ENCODE data around the gene COPS4.
"Not testable (repeated sequence)": the region's sequence is repeated elsewhere in the genome, so short reads cannot be mapped to it uniquely, and the experiment has no call there.

Gene COPS4

DNA sequence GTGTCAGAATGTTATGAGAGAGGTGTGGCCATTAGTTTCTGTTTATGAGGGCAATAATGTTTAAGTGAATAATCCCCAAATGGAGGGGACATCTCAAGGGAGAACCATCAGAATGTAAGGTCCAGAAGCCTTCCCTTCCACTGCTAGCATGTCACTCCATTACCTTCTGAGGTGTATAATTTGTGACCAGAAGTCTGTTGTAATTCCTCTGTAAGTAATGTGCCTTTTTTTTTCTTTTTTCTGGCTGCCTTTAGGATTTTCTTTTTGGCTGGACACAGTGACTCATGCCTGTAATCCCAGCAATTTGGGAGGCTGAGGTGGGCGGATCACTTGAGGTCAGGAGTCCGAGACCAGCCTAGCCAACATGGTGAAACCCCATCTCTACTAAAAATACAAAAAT lies 10.8 kb upstream of the COPS4 start:
- no peak for DNase-seq

DNA sequence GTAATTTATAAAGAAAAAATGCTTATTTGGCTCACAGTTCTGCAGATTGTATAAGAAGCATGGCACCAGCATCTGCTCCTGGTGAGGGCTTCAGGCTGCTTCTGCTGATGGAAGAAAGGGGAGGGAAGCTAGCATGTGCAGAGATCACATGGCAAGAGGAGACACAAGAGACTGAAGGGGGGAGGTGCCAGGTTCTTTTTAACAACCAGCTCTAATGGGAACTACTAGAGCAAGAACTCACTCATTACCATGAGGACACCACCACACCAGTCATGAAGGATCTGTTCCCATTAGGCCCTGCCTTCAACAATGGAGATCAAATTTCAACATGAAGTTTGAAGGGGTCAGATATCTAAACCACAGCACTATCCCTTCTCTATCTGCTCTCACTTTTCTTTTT lies 9.4 kb upstream of the COPS4 start:
- no peak for DNase-seq

- no peak for DNase-seq
These were observed 6.0 kb upstream of the COPS4 start for GRCh38 chr4:83028976-83029375.

GRCh38 chr4:83029688-83030087 lies 5.3 kb upstream of the COPS4 start:
- no peak for DNase-seq

- DNase-seq: no peak
These were observed 2.1 kb downstream of the COPS4 start for GRCh38 chr4:83036991-83037665.

- DNase-seq: no peak
These were observed 5.3 kb downstream of the COPS4 start for GRCh38 chr4:83040269-83040668.

- not testable (repeated sequence) for DNase-seq
These were observed 8.2 kb downstream of the COPS4 start for GRCh38 chr4:83043157-83043556.

GRCh38 chr4:83043801-83044407 lies 8.9 kb downstream of the COPS4 start:
- DNase-seq: no peak

DNA sequence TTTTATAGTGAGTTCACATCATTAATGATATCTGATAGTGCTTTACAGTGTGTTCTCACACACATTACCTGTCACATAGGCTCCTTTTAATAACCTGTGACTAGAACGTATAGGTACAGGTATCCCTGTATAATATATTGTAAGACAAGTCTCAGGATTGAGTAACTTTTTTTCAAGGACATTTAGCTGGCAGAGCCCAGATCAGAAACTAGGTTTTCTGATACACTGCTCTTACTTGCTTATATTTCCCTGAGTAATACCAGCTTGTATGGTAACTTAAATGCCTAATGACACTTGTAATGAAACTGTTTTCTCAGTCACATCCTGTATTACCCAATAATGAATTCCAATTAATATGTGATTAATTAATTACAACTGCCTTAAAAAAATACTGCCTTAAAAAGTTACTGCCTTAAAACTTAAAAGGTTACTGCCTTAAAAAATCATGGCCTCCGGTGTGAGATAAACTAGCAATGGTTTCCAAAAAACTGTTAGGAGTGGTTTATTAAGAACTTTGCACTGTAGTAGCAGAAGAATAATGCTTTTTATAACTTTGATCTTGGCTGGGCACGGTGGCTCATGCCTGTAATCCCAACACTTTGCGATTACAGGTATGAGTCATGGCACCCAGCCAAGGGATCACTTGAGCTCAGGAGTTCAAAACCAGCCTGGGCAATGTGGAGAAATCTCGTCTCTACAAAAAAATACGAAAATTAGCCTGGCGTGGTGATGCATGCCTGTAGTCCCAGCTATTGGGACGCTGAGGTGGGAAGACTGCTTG lies 11.9 kb downstream of the COPS4 start:
- DNase-seq: no peak

DNA sequence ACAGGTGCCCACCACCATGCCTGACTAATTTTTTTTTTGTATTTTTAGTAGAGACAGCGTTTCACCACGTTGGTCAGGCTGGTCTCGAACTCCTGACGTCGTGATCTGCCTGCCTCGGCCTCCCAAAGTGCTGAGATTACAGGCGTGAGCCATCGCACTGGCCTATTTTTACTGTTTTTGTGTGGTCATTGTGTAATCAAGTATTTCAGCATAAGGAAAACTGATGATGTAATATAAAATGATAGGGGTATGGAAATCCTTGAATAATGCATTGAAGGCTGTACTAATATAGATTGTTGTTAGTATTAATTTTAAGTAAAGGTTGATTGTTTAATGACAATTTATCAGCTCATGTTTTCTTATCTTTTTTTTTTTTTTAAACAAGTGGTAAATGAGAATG lies 13.8 kb downstream of the COPS4 start:
- DNase-seq: not testable (repeated sequence)

- peak; percentile 37 for DNase-seq
These were observed 19.9 kb downstream of the COPS4 start for GRCh38 chr4:83054928-83055327.

DNA sequence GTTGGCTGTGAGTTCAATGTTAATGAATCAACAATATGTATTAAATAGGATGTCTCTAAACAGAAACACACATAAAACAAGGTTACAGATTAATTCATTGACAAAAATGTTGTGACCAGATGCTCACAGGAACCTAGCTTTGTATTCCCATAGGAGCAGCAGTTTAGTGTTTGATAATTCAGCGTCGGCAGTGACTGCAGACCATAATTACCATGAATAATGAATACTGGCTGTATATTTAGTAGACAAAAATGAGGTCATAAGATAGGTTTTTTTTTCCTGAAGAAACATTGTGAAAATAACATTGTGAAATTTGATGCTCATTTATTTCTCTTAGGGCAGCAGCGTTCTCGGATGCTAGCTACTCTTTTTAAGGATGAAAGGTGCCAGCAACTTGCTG lies 27.8 kb downstream of the COPS4 start:
- DNase-seq: no peak

DNA sequence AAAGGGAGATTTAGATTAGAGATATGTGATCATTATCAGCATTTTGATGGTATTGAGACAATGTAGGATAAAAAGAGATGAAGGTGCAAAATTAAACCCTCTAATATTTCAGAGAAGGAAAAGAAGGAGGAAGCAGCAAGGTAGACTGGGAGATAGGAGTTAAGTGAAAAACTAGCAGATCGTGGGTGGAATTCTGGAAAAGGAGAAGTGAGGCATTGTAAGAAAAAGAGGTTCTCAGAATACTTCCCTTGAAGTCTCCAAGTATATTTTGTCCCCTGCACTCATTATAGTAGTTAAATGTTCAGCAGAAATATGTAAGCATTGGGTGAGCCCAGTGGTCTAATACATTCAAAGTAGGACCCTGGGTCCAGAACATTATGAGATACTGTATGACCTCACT lies 30.3 kb downstream of the COPS4 start:
- no peak for DNase-seq

GRCh38 chr4:83067058-83067639 lies 32.2 kb downstream of the COPS4 start:
- no peak for DNase-seq

GRCh38 chr4:83071116-83071515 lies 36.1 kb downstream of the COPS4 start:
- DNase-seq: peak; percentile 70

- DNase-seq: peak; percentile 79
These were observed 39.2 kb downstream of the COPS4 start for GRCh38 chr4:83074086-83074704.

GRCh38 chr4:83074783-83075182 lies 39.8 kb downstream of the COPS4 start:
- not testable (repeated sequence) for DNase-seq

DNA sequence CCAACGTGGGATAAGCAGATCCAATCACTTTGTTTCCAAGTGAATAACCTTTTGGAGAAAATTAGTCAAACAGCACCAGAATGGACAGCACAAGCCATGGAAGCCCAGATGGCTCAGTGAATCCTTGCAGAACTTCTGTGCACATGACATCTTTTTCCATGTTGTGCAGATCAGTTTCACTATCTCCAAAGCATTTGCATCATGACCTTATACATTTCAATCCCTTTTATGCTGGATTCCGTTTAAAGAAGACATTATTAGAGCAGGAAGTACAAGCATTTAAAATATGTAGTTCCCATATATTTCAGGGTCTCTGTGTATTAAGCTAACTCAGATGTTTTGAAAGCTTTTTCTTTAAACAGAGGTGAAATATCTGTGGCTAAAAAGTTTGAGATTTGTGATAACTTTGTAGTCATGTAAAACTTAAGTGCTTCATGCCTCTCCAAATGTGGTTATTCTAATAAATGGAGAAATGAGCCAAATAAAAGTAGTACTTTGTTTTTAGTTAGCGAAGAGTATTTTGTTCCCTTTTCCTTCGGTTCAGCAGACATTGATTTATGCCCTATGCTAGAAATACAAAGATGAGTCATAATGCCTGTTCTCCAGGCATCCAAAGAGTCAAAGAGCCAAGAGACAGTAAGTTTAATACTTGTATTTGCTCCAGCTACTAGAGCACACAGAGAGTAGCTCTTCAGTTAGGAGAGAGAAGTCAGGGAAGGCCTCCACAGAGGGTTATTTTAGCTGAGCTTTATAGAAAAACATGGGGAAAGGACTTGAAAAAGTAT lies 40.5 kb downstream of the COPS4 start:
- DNase-seq: no peak

- DNase-seq: no peak
These were observed 45.6 kb downstream of the COPS4 start for GRCh38 chr4:83080561-83080960.

DNA sequence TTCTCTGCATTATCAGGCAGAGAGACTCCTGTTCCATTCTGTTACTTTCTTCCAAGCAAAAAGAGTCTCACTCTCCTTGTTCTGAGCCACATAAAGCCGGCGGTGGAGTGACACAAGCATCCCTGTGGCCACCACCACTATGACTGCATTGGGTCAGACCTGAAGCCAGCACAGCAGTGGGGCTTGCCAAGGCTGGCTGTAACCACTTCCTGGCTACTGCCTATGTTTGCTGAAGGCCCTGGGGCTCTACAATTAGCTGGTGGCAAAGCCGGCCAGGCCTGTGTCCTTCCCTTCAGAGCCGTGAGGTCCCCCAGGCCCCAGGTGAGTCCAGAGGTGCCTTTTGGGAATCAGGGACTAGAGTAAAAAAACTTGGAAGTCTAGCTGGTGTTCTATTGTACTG lies 47.8 kb downstream of the COPS4 start:
- no peak for DNase-seq

GRCh38 chr4:83083925-83084475 lies 49.0 kb downstream of the COPS4 start:
- DNase-seq: no peak

- not testable (repeated sequence) for DNase-seq
These were observed 50.0 kb downstream of the COPS4 start for GRCh38 chr4:83084956-83085355.
